HG03139 (cell line): ENCODE data around the gene SLAMF6.
A peak's percentile ranks its signal among the peaks of the same experiment; 100 is the strongest.
"Not testable (repeated sequence)": the region's sequence is repeated elsewhere in the genome, so short reads cannot be mapped to it uniquely, and the experiment has no call there.

ENCODE experiments used
- ATAC-seq: cut with Tn5 transposase; IDR thresholded peaks from one replicate; pipeline ENCODE4 v1.9.1; 2021; ENCODE audit not compliant: unreplicated experiment

Gene SLAMF6

DNA sequence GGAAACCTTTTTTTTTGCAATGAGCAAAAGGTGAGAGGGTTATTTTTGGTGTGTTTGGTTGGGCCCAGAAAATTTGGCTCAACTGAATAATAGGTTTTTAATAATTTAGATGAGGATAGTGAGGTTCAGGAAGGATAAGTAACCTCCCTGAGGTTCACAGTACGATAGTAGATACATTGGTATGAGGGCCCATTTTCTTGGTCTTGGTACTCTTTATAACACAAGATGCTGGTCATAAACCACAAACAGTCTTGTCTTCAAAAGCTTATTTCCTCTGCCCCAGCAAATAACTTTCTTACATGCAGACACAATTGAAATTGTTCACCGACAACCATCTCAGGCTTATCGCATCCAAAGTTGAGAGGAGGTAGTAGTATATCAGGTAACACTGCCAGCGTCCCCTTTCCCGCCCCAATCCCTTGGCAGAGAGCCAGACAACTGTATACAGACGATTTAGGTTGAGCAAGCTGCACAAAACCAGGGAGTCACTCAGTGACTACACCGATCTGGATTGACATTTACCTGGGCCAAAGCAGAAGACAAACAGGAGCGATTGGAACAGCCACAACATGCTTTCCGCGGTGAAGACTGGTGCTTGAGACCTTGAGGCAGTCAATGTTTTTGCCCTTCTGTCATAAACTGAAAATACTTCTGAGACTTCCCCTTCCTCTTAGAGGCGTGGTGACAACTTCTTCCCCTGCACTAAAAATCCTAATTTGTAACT lies at the start of gene SLAMF6:
TSS of gene SLAMF6 (minus strand) at position 634 of the 724 bp plus-strand sequence. CDS start at position 571, 63 bp downstream.
- ATAC-seq, result no peak

DNA sequence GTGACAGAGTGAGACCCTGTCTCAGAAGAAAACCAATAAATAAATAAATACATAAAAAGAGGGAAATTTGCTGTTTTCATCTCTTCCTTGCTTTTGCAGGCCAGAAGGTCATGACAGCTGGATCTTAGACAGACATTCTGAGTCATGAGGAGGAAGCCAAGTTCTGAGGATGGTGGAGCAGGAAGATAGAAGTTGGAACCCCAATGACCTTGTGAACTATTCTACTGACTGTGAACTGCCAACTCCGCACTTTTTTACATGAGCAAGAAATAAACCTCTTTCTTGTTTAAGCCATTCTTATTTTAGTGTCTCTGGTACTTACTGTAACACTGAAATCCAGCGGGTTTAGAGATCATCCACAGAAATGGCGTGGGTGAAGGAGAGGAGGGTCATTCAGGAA lies 47.8 kb upstream of the SLAMF6 start:
- ATAC-seq, result no peak

DNA sequence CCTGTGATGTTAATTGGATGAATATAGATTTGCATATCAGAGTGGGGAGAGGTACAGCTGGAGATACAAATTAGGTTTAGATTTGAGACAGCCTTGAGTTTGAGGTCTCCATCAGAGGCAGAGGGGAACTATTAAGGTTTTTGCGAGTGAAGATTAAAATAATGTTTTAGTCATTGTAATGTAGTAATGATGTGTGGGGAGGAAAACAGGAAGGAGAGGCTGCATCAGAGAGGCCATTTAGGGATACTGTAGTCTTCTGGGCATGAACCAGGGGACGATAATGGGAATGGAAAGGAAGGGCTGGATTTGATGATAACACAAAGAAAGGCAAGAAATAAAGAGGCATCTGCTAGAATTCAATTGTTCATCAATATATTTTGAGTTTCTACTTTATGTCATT lies 46.8 kb upstream of the SLAMF6 start:
- no peak for ATAC-seq

DNA sequence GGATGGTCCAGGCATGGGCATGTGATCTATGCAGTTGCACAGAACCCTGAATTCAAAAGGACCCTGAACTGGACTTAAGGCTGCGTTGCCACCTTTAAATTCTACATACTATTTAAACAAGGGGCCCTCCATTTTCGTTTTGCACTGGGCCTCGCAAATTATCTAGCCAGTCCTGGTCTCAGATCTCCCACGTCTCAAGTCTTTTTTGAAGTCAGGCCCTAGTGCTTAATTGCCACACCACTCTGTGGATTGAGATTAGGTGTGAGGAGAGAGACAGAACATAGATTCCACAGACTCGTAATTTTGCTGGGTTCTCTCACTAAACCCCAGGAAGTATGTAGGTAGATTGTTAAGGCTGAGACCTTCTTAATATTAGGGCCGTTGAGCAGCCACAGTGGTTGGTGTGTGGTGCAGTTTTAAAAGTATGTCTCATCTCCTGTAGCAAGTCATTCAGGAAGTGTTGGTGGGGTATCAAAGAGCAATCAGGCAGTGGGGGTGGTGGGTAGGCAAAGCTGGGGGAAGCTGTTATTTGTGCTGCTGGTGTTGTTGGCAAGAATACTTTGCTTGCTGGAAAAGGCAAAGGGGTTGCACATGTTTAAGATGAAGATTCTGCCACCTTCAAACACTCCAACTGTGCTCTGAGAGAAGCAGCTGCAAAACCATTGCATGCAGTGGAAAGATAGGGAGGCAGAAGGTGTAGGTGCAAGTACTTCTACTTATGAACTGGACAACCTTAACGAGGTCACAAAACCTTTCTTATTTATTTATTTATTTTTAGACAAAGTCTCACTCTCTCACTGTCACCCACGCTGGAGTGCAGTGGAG lies 45.0 kb upstream of the SLAMF6 start:
- no peak for ATAC-seq

DNA sequence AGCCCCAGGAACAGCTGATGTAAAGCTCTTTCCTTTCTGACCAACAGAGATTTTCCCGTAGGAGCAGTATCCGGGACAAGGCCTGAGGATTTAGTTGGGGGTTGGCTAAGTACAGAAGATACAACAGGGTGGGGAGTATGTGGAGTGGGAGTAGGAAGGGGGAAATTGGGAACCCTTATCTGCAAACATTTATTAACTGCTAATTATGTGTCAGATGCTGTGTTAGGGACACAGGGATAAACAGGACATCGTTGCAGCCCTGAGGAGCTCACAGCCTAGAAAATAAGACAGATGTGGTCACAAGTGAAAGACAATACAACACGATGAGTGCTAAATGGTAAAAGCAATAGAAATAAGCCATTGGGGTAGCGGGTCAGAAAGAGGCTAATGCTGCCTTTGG lies 44.3 kb upstream of the SLAMF6 start:
- ATAC-seq, result no peak

DNA sequence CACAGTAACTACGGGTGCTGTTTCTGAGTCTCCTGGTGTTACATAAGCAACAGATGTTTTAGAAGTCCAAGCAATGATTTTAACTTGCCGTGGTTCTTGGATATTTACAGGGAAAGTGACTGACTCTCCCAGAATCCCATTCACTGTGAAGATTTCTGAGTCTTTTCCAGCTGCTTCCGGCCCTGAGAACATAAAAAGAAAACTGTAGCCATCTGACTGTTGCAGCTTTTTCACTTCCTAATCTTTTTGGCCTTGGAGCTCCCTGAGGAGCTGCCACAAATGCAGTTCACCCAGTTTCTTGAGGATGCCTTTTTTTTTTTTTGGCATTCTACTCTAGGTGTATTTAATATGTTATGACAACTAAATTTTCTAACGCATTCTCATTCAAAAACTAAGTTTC lies 42.5 kb upstream of the SLAMF6 start:
- ATAC-seq, result no peak

DNA sequence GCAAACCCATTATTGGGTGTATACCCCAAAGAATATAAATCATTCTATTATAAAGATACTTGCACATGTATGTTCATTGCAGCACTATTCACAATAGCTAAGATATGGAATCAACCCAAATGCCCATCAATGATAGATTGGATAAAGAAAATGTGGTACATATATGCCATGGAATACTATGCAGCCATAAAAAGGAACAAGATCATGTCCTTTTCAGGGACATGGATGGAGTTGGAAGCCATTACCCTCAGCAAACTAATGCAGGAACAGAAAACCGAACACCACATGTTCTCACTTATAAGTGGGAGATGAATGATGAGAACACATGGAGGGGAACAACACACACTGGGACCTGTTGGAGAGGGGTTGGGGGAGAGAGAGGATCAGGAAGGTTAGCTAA lies 40.2 kb upstream of the SLAMF6 start:
- not testable (repeated sequence) for ATAC-seq

DNA sequence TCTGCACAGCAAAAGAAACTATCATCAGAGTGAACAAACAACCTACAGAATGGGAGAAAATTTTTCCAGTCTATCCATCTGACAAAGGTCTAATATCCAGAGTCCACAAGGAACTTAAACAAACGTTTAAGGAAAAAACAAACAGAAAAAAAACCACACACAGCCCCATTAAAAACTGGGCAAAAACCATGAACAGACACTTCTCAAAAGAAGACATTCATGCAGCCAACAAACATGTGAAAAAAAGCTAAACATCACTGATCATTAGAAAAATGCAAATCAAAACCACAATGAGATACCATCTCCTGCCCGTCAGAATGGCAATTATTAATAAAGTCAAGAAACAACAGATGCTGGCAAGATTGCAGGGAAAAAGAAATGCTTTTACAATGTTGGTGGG lies 39.7 kb upstream of the SLAMF6 start:
- not testable (repeated sequence) for ATAC-seq

DNA sequence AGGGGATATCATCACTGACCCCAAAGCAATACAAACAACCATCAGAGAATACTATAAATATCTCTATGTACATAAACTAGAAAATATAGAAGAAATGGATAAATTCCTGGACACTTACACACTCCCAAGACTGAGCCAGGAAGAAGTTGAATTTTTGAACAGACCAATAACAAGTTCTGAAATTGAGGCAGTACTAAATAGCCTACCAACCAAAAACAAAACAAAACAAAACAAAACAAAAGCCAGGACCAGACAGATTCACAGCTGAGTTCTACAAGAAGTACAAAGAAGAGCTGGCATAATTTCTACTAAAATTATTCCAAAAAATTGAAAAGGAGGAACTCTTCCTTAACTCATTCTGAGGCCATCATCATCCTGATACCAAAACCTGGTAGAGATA lies 37.8 kb upstream of the SLAMF6 start:
- no peak for ATAC-seq

DNA sequence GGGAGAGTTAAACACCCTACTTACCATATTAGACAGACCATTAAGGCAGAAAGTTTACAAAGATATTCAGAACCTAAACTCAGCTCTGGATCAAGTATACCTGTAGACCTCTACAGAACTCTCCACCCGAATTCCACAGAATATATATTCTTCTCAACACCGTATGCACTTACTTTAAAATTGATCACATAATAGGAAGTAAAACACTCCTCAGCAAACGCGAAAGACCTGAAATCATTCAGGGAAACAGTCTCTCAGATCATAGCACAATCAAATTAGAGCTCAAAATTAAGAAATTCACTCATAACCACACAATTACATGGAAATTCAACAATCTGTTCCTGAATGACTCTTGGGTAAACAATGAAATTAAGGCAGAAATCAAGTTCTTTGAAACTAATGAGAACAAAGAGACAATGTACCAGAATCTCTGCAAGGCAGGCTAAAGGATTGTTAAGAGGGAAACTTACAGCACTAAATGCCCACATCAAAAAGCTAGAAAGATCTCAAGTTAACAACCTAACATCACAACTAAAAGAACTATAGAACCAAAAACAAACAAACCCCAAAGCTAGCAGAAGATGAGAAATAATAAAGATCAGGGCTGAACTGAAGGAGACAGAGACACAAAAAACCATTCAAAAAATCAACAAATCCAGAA lies 37.1 kb upstream of the SLAMF6 start:
- no peak for ATAC-seq

DNA sequence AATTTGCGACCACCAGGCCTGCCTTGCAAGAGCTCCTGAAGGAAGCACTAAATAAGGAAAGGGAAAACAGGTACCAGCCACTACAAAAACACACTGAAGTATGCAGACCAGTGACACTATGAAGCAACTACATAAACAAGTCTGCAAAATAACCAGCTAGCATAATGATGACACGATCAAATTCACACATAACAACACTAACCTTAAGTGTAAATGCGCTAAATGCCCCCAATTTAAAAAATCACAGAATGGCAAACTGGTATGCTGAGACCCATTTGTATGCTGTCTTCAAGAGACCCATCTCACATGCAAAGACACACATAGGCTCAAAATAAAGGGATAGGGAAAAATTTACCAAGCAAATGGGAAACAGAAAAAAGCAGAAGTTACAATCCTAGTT lies 36.4 kb upstream of the SLAMF6 start:
- not testable (repeated sequence) for ATAC-seq

DNA sequence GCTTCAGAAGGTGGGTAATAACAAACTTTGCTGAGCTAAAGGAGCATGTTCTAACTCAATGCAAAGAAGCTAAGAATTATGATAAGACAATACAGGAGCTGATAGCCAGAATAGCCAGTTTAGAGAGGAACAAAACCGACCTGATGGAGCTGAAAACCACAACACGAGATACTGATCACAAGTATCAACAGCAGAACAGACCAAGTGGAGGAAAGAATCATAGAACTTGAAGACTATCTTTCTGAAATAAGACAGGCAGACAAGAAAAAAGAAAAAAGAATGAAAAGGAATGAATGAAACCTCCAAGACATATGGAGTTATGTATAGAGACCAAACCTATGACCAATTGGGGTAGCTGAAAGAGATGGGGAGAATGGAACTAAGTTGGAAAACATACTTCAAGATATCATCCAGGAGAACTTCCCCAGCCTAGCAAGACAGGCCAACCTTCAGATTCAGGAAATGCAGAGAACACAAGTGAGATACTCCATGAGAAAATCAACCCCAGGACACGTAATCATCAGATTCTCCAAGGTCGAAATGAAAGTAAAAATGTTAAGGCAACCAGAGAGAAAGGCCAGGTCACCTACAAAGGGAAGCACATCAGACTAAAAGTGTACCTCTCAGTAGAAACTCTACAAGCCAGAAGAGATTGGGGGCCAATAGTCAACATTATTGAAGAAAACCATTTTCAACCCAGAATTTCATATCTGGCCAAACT lies 35.8 kb upstream of the SLAMF6 start:
- no peak for ATAC-seq

DNA sequence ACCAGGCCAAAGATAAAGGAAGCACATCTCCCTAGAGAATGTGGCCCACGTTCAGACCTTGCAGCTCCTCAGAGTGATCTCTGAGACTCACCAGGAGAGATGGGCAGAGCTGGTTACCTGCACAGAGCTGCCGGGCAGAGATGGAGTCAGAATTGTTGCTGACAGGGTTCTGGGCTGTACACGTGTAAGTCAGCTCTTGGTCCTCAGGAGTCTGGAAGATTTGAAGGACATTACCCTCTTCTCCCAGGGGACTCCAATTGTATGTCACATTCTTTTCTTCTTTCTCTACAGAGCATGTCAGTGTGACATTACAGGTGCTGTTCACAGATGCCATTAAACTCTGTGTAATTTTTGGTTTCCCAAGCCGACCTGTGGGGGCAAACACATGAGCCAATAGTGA lies 30.7 kb upstream of the SLAMF6 start:
- ATAC-seq, result no peak

DNA sequence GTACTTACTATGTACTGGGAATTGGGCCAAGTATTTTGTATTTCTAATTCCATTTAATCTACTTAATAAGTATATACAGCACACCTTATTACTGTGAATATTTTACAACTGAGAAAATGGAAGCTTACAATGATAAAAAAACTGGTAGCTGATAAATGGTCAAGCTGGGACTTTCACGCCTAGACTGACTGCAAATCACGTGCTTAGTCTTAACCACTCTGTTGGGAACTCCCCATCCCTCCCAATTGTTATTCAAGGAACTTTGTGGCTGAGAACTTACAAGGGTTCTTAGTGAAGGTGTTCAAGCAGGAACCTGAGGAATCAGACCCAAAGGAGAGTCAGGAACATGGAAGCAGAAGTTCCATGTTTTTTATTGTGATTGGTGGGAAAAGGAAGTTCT lies 29.4 kb upstream of the SLAMF6 start:
- ATAC-seq, result no peak

DNA sequence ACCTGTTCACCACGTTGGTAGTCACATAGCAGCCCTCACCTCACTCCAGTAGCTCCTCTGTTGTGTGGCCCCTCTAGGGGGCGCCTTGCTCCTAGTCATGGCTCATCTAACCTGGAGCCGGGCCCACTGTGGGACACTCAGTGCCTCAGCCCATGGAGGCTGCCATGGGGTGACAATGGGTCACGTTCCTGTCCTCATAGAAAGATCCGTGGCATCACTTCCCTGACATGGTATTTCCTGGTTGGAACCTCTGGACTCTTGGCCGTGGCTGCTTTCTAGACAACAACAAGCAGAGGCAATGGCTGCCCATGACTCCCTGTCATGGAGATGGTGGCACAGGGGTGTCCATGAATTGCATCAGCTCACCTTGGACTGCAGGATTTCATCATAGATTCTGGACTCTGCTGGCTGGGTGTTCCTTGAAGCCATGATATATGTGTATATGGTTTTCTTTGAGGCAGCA lies 27.5 kb upstream of the SLAMF6 start:
- no peak for ATAC-seq

DNA sequence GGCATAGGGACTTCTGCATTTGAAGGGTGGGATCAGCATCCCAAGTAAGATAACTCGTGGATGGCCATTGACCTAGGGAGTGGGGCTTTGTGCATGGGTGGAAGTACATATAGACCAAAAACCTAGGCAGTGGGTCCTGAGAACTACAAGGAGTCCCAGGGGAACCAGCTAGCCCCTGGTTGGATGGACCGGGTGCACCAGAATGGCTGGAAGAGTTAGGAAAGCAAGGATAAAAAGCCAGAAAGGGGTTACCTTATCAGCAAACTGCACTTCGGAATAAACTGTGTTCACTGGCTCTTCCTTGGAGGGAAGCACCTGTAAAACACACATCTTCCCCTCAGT lies 26.6 kb upstream of the SLAMF6 start:
- no peak for ATAC-seq

DNA sequence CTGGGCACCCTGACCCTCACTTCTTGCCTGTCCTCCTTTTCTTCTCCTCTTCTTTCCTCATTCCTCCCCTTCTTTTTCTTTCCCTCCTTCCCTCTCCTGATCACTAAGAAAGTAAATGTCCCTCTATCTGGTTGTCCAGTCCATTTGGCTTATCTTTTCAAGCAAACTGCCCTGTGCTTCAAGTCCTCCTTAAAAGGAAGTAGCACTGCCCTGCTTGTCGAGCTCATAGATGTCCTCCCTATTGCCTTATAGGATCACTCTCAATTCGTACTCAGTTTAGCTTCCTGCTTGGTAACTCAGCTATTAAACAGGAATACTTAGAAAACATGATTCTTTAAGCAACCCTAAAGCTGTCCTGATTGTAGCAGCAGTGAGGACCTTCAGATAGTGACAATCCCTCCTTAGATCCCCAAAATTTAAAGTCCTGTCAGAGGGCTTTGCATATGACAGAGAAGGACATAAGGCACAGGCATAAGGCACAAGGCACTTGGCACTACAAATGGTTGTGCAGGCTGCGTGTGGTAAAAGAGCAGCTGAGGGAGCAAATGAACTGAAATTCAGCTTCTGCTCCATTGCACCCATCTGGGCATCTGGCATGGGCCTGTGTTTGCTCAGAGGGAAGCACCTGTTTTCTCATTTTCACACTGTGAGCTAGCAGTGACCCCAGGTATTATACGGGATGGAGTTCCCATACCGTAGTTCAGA lies 26.1 kb upstream of the SLAMF6 start:
- ATAC-seq, result no peak

DNA sequence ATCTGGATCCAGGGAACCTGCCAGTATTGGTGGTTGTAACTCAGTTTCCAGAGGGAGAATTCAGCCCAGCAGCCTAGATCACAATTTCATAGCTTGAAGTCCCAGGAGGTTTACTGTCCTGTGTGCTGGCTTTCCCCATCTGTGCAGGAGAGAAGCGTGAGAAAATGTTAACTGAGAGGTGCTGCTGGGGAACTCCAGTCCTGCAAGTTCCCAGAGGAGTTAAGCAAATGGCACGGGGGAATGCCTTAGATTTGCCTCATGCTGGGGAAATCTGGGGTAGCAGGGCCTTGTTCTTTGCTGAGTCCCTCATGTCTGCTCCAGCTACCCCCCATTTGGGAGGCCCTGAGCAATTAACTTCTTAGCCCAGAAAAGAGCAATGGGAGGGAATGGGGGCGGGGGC lies 25.1 kb upstream of the SLAMF6 start:
- peak; percentile 59 for ATAC-seq

DNA sequence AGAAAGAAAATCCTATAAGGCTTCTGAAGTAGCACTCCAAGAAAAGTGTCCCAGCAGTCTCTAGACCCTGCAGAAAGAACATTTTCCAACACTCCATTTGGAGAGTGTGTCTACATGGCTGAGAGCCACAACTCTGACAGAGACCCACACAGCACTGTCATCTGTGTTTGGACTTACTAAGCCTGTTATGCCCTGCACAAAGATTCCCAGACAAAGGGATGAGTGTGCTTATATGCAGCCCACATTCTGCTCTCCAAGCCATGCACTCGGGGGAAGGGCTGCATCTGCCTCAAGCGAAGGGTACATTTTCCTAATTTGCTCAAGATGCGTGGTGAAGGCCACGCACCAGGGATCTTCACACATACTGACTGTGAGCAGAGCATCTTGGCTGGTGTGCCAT lies 24.4 kb upstream of the SLAMF6 start:
- ATAC-seq, result no peak

DNA sequence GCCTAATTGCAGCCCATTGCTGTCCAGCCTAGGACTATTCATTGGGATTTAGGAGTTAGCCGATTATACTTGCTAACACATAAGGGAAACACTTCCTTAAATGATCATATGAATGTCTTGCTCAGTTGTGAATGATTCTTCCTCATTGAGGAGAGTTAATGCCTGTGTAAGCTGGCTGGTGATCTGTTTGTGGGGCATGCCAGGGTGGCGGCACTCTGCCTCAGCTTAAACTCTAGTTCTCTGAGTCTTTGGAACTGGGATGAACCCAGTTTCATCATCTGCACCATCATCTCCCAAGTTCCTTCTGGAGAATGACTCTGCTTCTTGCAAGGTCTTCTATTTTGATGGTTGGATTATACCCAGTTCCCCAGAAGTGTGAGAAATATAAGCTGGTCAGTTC lies 23.9 kb upstream of the SLAMF6 start:
- no peak for ATAC-seq

DNA sequence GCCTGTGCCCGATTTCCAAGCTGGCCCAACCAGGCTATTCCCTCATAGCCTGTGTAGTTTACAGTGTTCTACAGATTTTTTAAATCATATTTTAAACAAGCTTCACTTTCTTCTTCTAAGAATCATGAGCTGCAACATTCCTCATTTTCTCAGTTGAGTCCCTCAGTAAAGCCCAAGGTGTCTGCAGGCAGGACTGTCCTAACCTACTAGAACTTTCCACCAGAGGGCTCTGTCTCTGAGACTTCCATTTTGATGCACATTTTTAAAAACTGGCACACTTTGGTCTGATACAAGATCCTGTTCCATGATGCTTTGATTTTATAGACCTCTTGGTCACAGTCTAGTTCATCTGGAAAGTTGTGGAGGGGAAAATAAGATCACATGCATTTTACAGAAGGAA lies 21.6 kb upstream of the SLAMF6 start:
- ATAC-seq, result no peak
